Esophagus mucosa (tissue), 1 donor: ENCODE measurements around the gene STPG1. TPM values are rescaled to one million over a fixed set of nuclear protein-coding genes. Genes with fewer than 3 reads are reported as not detected.

ENCODE experiments used
- ATAC-seq: fragments of 200-7000 bp; cut with Tn5 transposase; one replicate; pipeline ENCODE4 v1.9.1; 2020
- total RNA-seq: library from RNA; stranded (reverse); gene quantifications from one replicate; pipeline ENCODE4 v1.2.4, GENCODE V29; 2023
- donor health status: DM: yes; HTN: yes; CAD: no.

Gene STPG1
- total RNA-seq, 1 donor from 2014 or later, result 8.0 TPM

DNA sequence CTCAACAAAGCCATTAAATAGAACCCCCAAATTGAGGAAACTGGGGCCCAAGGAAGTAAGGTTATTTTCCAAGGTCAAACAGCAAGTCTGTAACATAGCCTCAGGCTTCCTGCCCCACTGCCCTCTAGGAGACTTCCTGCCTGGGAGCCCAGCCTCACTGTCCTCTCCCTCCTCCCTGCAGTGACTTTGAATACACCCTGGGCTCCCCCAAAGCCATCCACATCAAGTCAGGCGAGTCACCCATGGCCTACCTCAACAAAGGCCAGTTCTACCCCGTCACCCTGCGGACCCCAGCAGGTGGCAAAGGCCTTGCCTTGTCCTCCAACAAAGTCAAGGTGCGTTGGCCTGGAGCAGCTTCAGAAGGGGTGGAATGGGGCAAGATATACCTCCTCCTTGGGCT lies 76.1 kb downstream of the STPG1 start:
- ATAC-seq, result no peak

DNA sequence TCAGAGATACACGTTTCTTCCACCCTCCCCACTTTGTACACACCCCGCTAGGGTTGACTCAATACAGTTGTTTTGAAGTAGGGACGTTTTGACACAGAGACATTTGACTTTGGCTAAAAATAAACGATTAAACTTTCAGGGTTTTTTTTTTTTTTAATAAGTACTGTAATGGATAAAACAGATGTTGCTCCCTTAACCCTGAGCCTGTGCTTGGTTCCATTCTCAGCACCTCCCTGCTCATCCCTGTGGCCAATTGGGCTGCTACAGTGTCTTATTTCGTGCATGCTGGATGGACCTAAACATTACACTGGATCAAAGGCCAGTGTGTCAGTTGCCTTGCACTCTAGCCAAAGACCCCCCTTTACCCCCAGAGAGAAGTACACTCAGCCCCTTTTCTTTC lies 77.5 kb downstream of the STPG1 start:
- ATAC-seq, result no peak

DNA sequence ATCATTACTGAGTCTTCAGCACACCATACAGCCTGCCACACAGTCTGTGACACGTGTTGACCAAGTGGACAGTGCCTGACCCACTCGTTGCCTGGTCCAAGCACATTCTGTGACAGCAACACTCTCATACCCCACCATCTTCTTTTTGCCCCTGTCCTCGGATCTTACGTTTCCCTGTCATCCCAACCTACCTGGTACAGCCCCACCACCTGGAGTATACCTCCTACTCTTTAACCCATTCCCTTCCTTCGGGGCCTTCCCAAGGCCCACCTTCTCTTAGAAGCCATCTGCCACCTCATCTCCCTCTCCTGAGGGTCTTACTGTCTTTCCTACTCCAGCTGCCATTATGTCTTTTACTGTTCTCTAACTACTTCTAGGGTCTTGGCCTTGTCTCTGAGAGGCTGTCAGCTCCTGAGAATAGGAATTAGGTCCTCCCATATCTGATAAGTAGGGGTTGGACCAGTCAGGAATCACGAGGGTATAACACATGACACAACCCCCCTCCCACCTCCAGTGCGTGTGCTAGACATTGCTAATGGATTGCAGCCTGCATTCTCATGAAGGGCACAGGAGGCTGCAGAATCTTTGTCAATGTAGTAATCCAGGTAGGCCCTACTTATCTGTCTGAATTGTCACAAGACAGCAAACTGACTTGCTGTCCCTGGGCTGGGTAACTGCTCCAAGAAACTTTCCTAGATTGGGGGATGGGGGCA lies 81.5 kb downstream of the STPG1 start:
- ATAC-seq, result no peak

DNA sequence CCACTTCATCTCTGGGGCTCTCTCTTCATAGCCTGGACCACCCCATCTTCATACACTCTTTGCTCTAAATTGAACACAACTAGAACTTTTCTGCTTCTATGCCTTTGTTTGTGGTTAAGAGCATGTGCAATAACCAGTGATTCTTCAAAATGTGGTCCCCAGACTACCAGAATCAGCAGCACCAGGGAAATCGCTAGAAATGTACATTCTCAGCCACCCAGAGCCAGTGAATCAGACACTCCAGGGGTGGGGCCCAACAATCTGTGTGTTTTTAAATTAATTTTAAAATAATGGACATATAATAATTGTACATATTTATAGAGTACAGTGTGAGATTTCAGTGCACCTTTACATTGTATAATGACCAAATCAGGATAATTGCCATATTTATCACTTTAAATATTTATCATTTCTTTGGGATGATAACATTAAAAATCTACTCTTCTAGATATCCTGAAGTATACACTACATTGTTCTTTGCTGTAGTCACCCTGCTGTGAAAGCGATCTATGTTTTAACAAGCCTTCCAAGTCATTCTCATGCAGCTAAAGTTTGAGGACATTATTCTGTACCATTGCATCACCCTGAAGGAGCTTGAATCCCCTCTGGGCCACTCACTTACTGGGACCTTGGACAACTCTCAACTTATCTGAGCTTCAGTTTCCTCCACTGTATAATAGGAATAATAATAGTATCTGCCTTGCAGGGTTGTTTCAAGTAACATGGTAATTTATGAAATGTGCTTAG lies 83.6 kb downstream of the STPG1 start:
- ATAC-seq, result no peak

DNA sequence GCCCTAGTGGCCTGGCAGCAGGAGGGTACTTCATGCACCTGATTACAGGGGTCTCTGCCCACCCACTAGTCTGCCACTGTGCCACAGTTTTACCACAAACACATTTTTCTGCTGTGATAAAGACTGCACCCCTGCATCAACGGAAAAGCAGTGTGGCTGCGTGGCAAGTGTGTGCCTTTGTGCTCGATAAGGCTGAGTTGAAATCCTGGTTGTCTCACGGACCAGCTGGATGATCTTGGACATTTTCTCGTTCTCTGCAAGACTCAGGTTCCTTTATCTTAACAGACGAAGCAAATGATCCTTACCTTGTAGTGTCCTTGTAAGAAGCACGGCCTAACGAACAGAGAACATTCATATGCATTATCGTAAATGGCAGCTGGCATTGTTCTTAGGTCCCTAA lies 84.3 kb downstream of the STPG1 start:
- ATAC-seq, result no peak

DNA sequence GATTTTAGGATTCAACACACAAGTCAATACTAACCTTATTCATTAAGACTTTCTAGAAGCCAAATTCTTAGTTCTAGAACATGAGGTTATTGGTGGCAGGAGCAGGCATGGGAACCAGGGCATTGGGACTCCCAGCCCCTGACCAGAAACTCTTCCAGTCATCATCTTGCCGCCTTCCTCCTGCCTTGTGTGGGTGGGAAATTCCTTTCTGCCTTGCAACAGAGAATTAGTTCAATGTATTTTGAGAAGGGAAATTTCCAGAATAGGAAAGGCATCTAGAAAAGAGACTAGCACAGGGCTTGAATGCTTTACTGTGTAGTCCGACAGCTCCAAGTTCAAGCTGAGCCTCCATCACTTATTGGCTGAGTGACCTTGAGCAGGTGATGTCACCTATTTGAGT lies 85.7 kb downstream of the STPG1 start:
- ATAC-seq, result no peak

DNA sequence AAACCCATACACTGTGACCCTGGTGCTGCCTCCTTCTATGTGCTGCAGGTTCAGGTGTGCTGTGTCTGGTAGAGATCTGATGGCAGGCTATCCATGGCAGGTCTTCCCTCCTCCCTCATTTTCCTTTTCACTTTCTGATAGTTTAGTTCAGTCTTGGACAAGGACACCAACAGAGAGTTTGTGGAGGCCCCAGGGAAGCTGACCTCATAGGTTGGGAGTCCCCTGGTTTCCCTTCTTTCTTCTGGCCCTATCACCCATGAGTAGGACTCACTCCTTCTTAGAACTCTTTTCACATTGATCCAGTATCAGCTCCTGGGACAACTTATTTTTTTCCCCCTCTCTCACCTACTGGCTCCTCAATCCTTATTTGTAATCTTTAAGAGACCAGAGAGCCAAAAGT lies 86.1 kb downstream of the STPG1 start:
- no peak for ATAC-seq

DNA sequence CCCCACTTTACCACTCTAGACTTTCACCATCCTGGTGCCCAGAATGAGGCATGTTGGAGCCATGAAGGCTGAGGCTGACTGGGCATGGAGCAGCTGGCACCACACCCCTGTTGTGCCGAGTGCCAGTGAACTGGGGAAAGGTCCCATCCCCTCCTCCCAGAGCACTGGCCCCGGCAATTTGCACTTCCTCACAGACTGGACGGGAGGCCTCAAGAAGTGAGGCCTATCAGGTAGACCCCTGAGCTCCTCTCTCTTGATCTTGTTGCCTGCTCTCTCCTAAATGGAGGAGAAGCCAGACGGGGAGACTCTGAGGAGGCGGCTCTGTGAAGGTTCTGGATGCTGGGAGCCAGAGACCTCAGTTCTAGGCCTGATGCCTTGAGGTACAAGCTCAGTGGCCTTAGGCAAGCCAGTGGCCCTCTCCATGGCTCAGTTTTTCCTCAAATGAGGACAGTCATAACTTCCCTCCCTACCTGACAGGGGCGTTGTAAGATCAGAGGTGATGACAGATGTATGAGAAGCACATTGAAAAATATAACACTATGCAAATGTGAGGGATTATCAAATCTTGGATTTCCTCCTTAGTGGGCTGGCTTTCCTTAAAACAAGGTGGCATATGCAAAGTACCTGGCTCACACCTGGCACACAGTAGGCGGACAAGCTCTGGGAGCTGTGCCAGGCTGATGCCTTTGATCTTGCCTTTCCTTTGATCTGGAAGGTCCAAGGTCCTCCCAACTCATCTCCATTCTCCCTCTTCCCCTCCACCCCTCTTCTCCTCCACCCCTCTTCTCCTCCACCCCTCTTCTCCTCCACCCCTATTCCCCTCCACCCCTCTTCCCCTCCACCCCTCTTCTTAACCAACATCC lies 87.8 kb downstream of the STPG1 start:
- peak; percentile 50 for ATAC-seq

DNA sequence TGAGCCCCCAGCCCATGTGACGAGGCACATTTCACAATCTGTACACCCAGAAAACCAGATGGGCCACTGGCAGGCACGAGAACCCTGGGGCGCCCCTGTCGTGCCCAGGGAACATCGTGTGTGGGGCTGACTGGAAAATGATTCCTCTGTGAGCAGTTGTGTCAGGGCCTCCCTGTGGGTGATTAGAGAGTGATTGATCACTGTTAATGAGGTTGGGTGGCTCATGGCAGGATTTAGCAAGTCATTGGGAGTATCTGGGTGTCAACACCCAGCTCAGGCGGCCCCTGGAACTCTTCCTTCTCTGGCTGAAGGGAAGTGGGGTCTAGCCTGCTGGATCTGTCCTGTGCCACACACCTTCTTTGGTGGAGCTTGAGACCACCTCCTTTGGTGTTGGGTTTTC lies 88.7 kb downstream of the STPG1 start:
- peak; percentile 34 for ATAC-seq

DNA sequence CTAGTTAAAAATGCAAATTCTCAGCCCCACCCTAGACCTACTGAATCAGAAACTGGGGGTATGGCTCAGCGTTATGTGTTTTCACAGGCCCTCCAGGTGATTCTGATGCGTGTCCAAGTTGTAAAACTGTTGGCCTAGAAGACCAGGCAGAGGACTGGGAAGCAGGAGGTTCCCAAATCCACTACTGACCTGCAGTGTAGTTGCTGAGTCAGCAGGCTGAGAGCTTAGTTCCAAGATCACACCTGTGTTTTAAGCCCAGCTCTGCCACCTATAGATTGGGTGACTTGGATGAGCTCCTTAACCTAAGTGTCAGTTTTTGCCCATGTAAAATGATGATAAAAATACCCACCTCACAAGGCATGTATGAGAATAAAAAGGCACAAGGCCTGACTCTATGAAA lies 90.3 kb downstream of the STPG1 start:
- peak; percentile 22 for ATAC-seq

DNA sequence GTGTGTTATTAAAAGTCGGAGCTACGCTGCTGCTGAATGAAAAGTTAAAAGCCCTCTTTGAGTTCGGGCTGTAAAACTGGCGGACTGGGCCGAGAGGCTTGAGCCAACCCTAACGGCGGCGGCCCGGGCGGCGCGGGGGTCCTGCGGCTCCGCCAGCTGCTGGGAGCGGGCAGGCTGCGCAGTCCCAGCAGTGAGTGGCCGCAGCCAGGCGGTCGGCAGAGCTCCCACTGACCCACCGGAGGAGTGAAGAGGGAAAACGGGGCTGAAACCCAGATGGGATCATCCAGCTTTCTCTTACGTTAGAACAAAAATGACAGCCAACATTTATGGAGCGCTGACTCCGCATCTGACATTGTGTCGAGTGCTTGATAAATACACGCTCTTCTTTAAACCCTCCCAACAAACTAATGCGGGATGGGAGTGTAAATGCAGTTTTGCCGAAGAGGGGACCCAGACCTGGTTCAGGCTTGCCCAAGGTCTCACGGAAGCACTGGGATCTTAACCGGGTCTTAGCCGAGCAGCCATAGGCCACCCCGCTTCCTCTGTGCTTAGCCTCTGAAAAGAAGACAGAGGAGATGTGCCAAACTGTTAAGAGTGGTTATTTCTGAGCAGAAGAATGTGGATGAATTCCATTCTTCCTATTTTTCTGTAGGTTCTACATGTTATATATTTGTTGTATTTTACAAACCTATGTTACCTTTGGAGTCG lies 91.0 kb downstream of the STPG1 start:
- ATAC-seq, result no peak

DNA sequence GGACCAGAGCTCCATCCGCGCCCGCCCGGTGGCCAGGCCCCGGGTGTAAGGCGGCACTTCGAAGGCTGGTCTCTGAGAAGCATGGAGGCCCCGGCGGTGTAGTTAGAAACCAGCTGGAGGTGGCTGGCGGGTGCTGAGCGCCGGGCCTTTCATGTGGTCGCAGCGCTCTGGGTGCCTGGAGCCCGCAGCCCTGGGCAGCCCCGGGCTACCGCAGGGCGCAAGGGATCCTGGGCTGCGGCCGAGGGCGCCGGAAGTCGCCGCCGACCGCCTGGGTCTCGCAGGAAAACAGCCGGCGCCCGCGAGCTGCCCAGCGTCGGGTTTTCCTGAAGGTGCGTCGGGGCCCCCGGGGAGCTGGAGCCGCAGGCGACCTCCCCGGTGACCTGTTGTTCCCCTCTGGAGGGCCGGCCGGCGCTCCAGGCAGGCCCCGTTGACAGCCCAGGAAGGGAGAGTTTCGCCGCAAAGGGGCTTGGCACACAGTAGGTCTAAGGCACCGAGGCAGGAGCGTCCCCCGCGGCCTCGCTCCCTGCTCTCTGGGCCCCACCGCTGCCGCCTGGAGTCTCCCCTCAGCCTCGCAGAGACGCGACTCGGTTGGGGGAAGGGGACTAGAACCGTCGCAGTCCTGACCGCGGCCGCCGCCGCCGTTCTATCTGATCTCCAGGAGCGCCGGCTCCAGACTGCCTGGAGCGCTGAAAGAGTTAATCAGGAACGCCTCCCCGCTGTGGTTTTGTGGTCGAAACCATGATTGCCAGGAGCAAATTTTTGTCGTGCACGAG lies 91.7 kb downstream of the STPG1 start:
- ATAC-seq, result peak; percentile 27

DNA sequence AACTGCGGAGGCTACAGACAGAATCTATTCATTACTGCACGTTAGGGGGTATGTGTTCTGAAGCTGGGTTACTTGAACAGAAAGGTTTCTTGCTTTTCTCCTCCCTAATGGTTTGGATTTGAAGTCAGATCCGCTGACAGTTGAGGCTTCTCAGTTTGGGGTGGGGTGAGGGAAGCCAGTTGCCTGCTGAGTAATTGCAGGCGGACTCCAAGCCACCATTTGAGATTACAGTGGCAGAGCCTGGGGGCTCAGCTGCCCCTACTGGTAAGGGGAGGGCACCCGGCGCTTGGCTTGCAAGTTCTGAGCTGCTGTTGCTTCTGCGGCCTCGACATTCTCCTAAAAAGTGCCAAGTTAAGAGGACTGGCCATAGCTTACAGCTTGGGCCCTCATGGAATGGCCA lies 92.5 kb downstream of the STPG1 start:
- ATAC-seq, result no peak

DNA sequence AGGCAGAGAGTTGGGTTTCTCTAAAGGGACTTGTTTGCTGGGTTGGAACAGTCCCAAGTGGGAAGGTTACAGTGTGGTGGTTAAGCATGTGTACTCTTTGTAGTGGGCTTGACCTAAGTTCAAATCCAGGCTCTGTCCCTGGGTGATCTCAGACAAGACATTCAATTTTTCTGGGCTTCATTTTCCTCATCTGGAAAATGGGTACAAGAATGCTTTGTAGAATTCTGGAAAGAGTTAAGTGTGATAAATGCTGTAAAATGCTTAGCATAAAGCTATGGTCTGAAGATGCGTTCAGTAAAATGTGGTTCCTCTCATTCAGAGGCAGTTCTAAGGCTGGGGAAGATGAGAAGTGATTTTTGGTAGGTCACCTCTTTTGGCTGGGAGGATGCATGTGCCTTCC lies 93.6 kb downstream of the STPG1 start:
- no peak for ATAC-seq

DNA sequence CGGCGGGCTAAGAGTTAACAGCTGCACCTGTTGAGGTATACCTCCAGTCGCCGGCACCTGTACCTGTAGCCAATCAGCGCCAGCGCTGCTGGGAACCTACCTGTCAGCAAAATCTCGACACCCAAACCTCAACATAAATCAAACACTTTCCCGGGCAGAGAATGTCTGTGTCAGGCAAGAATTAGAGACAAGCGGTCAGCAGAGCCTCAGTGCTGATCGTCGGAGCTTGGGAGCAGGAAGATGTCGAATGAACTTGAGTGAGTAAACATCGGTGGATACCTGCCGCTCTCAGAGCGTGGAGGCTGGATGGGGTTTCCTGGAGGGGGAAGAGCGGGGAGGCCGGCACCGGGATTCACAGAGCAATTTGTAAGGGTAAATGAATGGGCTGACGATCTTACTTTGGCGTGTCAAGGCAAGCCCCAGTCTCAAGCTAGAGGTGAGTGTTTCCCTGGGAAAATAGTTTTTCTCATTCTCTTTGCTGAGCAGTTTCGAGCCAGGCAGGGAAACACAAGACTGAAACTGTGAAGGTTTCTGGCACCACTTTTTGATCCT lies 94.2 kb downstream of the STPG1 start, which contains the start of gene GRHL3:
TSS of gene GRHL3 (plus strand) at position 46 of the 552 bp plus-strand sequence. CDS start at position 241, 195 bp downstream.
- peak; percentile 81 for ATAC-seq

DNA sequence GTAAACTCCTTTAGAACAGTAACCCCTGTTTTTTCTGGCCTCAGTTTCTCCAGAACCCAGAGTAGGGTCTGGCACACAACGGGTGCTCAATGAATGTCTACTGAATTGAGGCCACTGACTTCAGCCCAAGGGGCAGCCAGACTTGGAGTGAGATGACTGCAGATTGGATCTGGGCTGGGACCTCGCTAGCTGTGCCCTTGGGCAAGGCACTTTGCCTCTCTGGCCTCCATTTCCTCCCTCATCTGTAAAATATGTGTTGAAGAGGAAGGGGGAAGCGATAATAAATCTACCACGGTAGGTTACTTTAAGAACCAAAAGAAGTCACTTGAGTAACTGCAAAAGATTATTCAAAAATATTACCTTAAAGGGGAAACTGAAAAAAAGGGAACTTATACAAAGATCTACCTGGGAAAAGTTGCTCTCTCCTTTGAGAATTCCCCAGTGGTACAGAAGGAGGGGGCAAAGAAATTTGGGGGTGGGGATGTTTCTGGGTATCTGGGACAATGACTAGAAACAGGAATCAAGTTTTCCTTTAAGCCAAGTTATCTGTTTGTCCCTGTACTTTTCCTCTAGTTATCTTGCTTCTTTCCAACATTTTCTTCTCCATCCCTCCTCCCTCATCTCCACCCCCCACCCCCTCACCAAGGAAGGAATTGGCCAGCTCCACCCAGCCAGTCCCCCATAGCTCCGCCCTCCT lies 94.8 kb downstream of the STPG1 start:
- ATAC-seq, result no peak

DNA sequence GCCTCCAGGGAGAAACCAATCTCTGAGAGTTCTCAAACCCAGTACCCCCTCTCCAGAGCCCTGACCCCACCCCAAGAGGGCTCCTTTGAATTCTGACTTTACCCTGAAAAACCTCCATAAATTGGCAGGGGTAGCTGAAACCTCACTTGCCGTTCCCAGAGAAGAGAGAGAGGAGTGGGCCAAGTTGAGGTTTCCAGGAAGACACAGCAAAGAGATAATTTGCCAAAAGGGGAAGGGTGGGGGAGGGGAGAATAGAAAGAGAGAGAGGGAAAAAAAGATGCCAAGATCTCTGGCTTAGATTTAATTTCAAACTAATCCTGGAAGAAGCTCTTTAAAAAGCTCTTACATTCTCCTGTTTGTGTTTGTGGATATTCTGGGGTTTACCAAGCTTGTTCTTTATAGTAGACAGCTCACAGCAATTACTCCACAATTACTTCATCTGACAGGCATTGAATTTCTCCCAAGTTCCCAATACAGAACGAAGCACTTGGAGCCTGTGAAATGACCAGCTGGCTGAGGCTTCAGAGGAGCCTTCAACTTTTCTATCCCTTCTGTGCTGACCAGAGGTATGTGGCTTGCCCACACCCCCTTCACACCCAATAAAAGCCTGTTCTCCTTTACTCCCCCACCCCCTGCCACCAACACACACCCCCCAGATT lies 95.5 kb downstream of the STPG1 start:
- ATAC-seq, result no peak

DNA sequence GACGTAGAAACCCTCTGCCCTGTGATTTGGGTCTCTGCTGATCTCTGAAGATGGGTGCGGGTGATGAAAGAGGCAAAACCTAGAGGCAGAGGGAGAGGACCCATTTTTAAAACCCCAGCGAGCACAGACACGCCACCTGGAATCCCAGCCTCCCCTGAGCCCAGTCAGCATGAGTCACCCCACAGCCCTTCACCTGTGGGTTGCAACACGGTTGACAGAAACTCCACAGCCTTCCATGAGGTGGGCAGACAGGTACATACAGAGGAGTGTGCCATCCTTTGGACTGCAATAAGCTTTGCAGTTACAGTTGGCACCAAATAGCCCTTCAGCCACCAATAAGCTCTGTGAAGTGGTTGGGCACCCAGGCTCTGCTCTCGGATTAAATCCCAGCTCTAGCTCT lies 96.5 kb downstream of the STPG1 start:
- peak; percentile 82 for ATAC-seq

DNA sequence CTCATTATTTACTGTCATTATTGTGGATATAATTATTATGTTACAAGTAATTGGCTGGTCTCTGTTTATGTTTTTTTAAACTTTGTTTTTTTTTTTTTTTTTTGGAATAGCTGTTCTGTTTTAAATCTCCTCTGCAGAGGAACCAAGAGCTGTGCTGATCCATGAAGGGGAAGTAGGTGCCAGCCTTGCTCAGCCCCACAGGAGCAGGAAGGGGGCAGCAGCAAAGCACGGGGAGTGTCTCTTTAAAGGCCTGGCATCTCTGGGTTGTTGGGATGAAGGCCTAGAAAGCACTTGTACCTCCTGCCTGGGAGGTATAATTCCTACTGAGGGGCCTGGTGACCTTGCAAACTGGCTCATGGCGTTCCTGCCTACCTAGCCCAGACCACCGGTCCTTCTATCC lies 96.9 kb downstream of the STPG1 start:
- no peak for ATAC-seq

DNA sequence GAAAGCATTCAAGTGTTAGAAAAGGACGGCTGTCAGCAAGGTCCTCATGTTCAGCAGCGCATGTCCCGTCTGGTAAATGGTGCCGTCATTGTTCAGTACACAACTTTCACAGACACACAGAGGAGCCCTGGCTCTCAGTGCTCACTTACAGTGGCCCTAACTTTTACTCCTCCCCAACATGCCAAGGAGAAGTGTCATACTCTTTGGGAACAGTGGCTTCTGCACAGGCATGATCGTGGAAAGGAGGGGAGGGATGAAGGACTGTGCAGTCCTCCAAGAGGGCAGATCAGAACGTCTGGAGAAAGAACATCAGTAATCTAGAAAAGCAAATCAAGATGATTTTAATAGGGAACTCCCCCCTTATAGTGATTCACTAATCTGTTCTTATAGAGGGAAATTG lies 98.2 kb downstream of the STPG1 start:
- ATAC-seq, result no peak
